ENCODE data around the gene SLC35A4. TPM values are rescaled to one million over a fixed set of nuclear protein-coding genes. Genes with fewer than 3 reads are reported as not detected.
A peak's percentile ranks its signal among the peaks of the same experiment; 100 is the strongest.

SLC35A4 gene
- total and polyA plus RNA-seq, 2 experiments from 2014 or later = 19.6 to 45.2 TPM

DNA sequence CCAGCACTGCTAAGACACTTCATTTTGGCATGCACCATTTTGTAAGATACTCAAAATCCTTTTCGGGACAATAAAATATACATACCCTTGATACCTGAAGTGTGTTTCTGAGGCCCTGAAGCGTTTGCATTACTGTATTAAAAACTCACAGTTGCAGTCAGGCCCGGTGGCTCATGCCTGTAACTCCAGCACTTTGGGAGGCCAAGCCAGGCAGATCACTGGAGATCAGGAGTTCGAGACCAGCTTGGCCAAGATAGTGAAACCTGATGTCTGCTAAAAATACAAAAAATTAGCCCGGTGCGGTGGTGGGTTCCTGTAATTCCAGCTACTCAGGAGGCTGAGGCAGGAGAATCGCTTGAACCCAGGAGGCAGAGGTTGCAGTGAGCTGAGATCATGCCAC is 19.6 kb upstream of the SLC35A4 start:
- H3K4me1 ChIP-seq (ENCODE audit: insufficient read depth) = peaks cover 16% of the 10 kb centered on the region
- H3K9me3 ChIP-seq (ENCODE audit: low read depth) = no peaks in the 10 kb centered on the region
- in situ Hi-C loops (cut with MboI) = no loop called here

DNA sequence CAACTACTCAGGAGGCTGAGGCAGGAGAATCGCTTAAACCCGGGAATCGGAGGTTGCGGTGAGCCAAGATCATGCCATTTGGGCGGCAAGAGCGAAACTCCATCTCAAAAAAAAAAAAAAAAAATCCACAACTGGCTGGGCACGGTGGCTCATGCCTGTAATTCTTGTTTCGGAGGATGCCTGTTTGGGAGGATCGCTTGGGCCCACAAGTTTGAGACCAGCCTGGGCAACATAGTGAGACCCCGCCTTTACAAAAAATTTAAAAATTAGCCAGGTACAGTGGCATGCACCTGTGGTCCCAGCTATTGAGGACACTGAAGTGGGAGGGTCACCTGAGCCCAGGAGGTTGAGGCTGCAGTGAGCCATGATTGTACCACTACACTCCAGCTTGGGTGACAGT is 19.0 kb upstream of the SLC35A4 start:
- Histone ChIP-seq H2AFZ (no peak overlapping the region), H3K27ac (no peak overlapping the region), H3K9ac (no peak overlapping the region), H3K9me2 (ENCODE audit: insufficient read depth) (no peaks in the 10 kb centered on the region), H4K20me1 (ENCODE audit: insufficient read depth) (no peaks in the 10 kb centered on the region), H3K79me2 (ENCODE audit: insufficient read depth) (0 out of 2 replicates have a peak, but pooled peaks cover under 1% of the 10 kb centered on the region), H3K27me3 (replicated peaks; ENCODE audit: insufficient read depth) (no peaks in the 10 kb centered on the region), H3F3A (ENCODE audit: insufficient read depth) (peaks cover 44% of the 10 kb centered on the region), H3K9me3 (ENCODE audit: low read depth) (no peaks in the 10 kb centered on the region), H3K4me3 (no peak overlapping the region), H3K36me3 (ENCODE audit: low read depth) (peaks cover 15% of the 10 kb centered on the region), H3K4me1 (ENCODE audit: insufficient read depth) (peaks cover 16% of the 10 kb centered on the region), H3K4me2 (ENCODE audit: unreplicated experiment) (no peak overlapping the region)
- in situ Hi-C loops (cut with MboI) = no loop called here
- no peak for DNase-seq
- TF ChIP-seq EZH2 (IDR thresholded peaks at IDR 0.05; ENCODE audit: insufficient read depth, poor library complexity, severe bottlenecking) = no peak
- no peak for TF ChIP-seq EZH2phosphoT487 (IDR thresholded peaks at IDR 0.05; ENCODE audit: insufficient read depth, low read depth)
- 92 to 95% methylated on average over 10 of the region's 10 CpGs for WGBS, 2 experiments (ENCODE audit: low coverage in 1 of 2, low lambda C conversion rate in 2 of 2, missing lambda C conversion rate in 2 of 2)

More for the DNA sequence above, 19.6 kb upstream of the SLC35A4 start:
- no peaks in the 10 kb centered on the region for H4K20me1 ChIP-seq (ENCODE audit: insufficient read depth)
- WGBS, 2 experiments (ENCODE audit: low coverage in 1 of 2, low lambda C conversion rate in 2 of 2, missing lambda C conversion rate in 2 of 2) = 90 to 96% methylated on average over 7 of the region's 7 CpGs
- H3K9ac ChIP-seq = no peak overlapping the region
- no peak overlapping the region for H3K4me3 ChIP-seq
- H3K27ac ChIP-seq = no peak overlapping the region
- no peak overlapping the region for H3K4me2 ChIP-seq (ENCODE audit: unreplicated experiment)
- H3F3A ChIP-seq (ENCODE audit: insufficient read depth) = peaks cover 39% of the 10 kb centered on the region
- no peaks in the 10 kb centered on the region for H3K79me2 ChIP-seq (ENCODE audit: insufficient read depth)
- no peak overlapping the region for H2AFZ ChIP-seq
- no peaks in the 10 kb centered on the region for H3K9me2 ChIP-seq (ENCODE audit: insufficient read depth)
- peaks cover 21% of the 10 kb centered on the region for H3K36me3 ChIP-seq (ENCODE audit: low read depth)
- TF ChIP-seq EZH2phosphoT487 (IDR thresholded peaks at IDR 0.05; ENCODE audit: insufficient read depth, low read depth) (no peak), EZH2 (IDR thresholded peaks at IDR 0.05; ENCODE audit: insufficient read depth, poor library complexity, severe bottlenecking) (no peak)
- H3K27me3 ChIP-seq (replicated peaks; ENCODE audit: insufficient read depth) = no peaks in the 10 kb centered on the region
- no peak for DNase-seq

DNA sequence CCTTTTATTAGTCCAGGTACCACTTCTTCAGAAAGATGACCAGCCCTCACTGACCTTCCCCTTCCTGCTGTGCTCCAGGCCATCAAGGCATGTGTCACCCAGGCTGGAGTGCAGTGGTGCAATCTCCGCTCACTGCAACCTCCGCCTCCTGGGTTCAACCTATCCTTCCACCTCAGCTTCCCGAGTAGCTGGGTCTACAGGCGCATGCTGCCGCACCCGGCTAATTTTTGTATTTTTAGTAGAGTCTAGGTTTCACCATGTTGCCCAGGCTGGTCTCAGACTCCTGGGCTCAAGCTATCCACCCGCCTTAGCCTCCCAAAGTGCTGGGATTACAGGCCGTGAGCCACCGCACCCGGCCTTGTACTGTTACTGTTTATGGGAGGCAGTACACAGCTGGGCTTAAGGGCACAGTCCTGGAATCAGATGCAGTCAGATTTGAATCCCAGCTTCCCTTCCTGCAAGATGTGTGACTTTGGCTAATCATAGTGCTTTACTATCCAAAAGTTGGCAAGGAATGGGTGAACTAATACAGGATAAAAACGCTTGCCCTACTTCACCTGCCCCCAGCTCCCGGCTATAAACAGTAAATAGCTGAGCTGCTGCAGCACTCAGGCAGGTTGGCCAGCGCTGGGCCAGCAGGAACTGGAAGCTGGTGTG is 17.6 kb upstream of the SLC35A4 start:
- no peaks in the 10 kb centered on the region for H4K20me1 ChIP-seq (ENCODE audit: insufficient read depth)
- H3K27ac ChIP-seq = peak overlapping the region; percentile 95
- peak overlapping the region; percentile 31 for H2AFZ ChIP-seq
- H3K9me3 ChIP-seq (ENCODE audit: low read depth) = no peaks in the 10 kb centered on the region
- no peaks in the 10 kb centered on the region for H3K9me2 ChIP-seq (ENCODE audit: insufficient read depth)
- in situ Hi-C loops (cut with MboI) = no loop called here
- H3K4me2 ChIP-seq (ENCODE audit: unreplicated experiment) = peak overlapping the region; percentile 52
- peaks cover 14% of the 10 kb centered on the region for H3K79me2 ChIP-seq (ENCODE audit: insufficient read depth)
- H3K4me3 ChIP-seq = peak overlapping the region; percentile 73
- H3K27me3 ChIP-seq (replicated peaks; ENCODE audit: insufficient read depth) = no peaks in the 10 kb centered on the region
- peak; percentile 32 for DNase-seq
- peaks cover 49% of the 10 kb centered on the region for H3F3A ChIP-seq (ENCODE audit: insufficient read depth)
- peaks cover 17% of the 10 kb centered on the region; the same call in 1 of the 2 replicates for H3K36me3 ChIP-seq (ENCODE audit: low read depth)
- peak overlapping the region; percentile 90 for H3K9ac ChIP-seq
- 42 to 44% methylated on average over 13 of the region's 13 CpGs for WGBS, 2 experiments (ENCODE audit: low coverage in 1 of 2, low lambda C conversion rate in 2 of 2, missing lambda C conversion rate in 2 of 2)
- TF ChIP-seq EZH2 (IDR thresholded peaks at IDR 0.05; ENCODE audit: insufficient read depth, poor library complexity, severe bottlenecking) (no peak), EZH2phosphoT487 (IDR thresholded peaks at IDR 0.05; ENCODE audit: insufficient read depth, low read depth) (no peak)
- H3K4me1 ChIP-seq (ENCODE audit: insufficient read depth) = peaks cover 16% of the 10 kb centered on the region

DNA sequence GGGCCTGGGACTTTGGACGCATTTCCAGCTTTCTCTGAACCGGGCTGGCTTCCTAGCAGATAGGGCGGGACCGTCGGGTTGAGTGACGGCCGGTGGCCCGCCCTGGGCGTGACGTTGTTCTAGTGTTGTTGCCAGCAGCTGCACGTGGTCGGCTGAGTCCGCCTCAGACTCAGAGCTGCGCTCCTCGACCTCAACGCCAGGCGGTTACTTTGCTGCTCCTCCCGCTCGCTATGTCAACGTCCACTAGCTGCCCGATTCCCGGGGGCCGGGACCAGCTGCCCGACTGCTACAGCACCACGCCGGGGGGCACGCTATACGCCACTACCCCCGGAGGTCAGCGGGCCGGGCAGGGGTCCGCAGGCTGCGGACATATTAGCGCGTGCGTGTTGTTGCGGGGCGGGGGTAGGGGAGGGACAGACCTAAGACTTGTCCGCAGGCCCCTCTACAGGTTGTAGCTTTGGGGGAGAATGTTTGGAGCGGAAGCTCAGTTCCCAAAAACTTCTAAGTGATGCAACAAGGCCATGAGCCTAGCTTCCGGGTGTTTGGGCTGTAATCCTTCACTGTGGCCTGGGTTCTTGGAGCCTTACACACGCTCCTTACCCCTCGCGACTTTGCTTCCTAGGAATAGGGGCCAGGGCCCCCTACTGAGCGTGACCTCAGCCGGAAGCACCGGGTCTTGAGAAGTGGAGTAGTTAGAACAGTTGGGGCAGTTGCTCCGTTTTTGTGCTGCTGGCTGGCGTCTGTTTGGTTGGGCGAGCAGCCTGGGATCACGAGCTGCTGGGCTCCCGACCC is 16.9 kb upstream of the SLC35A4 start, which contains the start of gene EIF4EBP3:
Gene EIF4EBP3, plus strand, starts transcription at position 155 of the 792 bp plus-strand sequence. Its CDS starts 76 bp downstream, at position 231.
- Histone ChIP-seq H3K4me1 (ENCODE audit: insufficient read depth) (peaks cover 16% of the 10 kb centered on the region), H3K79me2 (ENCODE audit: insufficient read depth) (peaks cover 22% of the 10 kb centered on the region), H3K9me2 (ENCODE audit: insufficient read depth) (no peaks in the 10 kb centered on the region), H3K4me3 (peak within 1 kb of the TSS; percentile 73), H4K20me1 (ENCODE audit: insufficient read depth) (0 out of 2 replicates have a peak, but pooled peaks cover under 1% of the 10 kb centered on the region), H3K36me3 (ENCODE audit: low read depth) (peaks cover 19% of the 10 kb centered on the region; the same call in 1 of the 2 replicates), H2AFZ (peak within 1 kb of the TSS; percentile 66), H3K27me3 (replicated peaks; ENCODE audit: insufficient read depth) (no peaks in the 10 kb centered on the region), H3K27ac (peak within 1 kb of the TSS; percentile 95), H3F3A (ENCODE audit: insufficient read depth) (peaks cover 49% of the 10 kb centered on the region), H3K9ac (peak within 1 kb of the TSS; percentile 90), H3K4me2 (ENCODE audit: unreplicated experiment) (peak within 1 kb of the TSS; percentile 90), H3K9me3 (ENCODE audit: low read depth) (no peaks in the 10 kb centered on the region)
- in situ Hi-C loops (cut with MboI) = no loop called here
- TF ChIP-seq EZH2phosphoT487 (IDR thresholded peaks at IDR 0.05; ENCODE audit: insufficient read depth, low read depth) (no peak), EZH2 (IDR thresholded peaks at IDR 0.05; ENCODE audit: insufficient read depth, poor library complexity, severe bottlenecking) (no peak)
- peak; percentile 99 for DNase-seq
- WGBS, 2 experiments (ENCODE audit: low coverage in 1 of 2, low lambda C conversion rate in 2 of 2, missing lambda C conversion rate in 2 of 2) = 3 to 5% methylated on average over 45 to 51 of the region's 52 CpGs

All from GM23248 (cell line).